ENCODE results near the gene SCGB1C2. TPM values are rescaled to one million over a fixed set of nuclear protein-coding genes. Genes with fewer than 3 reads are reported as not detected.

Gene SCGB1C2
- total RNA-seq, 3 donors from 2014 or later (not counting 1 experiment from before 2014, with no cell fraction given), result not detected

DNA sequence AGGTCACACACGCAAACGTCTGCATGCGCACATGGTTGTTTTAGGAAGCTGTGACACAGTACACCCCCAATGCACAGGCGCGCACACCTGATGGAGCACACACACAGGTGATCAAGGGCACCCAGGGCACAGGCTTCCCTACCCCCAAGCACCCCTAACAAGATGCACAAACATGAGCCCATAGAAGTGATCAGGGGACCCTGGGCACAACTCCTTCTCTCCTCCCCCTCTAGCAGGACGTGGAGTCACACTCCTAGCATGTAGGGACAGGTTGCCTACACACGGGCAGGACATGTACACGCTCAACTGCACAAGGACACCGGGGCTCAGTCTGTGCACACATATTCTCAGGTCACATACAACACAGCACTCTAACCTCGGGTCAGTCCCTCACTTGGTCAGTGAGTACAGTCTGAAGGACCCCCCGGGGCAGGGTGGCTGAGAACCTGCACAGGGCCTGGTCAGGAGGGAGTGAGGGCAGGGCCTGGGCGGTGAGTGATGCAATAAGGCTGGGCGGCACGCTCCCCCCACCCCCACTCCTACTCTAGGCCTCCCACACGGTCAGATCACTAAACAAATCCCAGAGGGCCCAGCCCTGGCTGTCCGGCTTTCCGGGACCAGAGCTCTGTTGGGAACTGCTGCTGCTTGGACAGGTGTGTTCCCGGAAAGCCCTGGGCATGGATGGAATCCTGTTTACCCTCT lies 44.8 kb downstream of the SCGB1C2 start:
- no peak for DNase-seq
- Mint-ChIP-seq H3K9me3 (no peaks in the 10 kb centered on the region), H3K4me1 (no peaks in the 10 kb centered on the region), H3K27me3 (ENCODE audit: low read depth in 2 of 2) (peaks cover 44 to 60% of the 10 kb centered on the region in 2 donors), H3K4me3 (peak overlapping the region; percentile 65), H3K27ac (no peak overlapping the region), H3K36me3 (no peaks in the 10 kb centered on the region)
- 82% methylated on average over 18 of the region's 18 CpGs for WGBS (ENCODE audit: insufficient coverage)
- no peaks in the 10 kb centered on the region for H3K9me3 ChIP-seq (ENCODE audit: control insufficient read depth, insufficient read depth, low read length)
- H3K4me1 ChIP-seq (ENCODE audit: control insufficient read depth, insufficient read depth, low read length), result peaks cover 3% of the 10 kb centered on the region
- TF ChIP-seq, protein P1, sequence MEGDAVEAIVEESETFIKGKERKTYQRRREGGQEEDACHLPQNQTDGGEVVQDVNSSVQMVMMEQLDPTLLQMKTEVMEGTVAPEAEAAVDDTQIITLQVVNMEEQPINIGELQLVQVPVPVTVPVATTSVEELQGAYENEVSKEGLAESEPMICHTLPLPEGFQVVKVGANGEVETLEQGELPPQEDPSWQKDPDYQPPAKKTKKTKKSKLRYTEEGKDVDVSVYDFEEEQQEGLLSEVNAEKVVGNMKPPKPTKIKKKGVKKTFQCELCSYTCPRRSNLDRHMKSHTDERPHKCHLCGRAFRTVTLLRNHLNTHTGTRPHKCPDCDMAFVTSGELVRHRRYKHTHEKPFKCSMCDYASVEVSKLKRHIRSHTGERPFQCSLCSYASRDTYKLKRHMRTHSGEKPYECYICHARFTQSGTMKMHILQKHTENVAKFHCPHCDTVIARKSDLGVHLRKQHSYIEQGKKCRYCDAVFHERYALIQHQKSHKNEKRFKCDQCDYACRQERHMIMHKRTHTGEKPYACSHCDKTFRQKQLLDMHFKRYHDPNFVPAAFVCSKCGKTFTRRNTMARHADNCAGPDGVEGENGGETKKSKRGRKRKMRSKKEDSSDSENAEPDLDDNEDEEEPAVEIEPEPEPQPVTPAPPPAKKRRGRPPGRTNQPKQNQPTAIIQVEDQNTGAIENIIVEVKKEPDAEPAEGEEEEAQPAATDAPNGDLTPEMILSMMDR (IDR thresholded peaks at IDR 0.05), result no peak
- H3K4me3 ChIP-seq (ENCODE audit: low read length), result no peak overlapping the region
- intact Hi-C loops (cut with micrococcal nuclease), result no loop called here
- no peak overlapping the region for H3K27ac ChIP-seq (ENCODE audit: low read length)
- H3K36me3 ChIP-seq (ENCODE audit: control insufficient read depth, insufficient read depth, low read length), result no peaks in the 10 kb centered on the region
- ATAC-seq, result no peak
- peaks cover 15% of the 10 kb centered on the region for H3K27me3 ChIP-seq (ENCODE audit: control insufficient read depth, insufficient read depth, low read length)

DNA sequence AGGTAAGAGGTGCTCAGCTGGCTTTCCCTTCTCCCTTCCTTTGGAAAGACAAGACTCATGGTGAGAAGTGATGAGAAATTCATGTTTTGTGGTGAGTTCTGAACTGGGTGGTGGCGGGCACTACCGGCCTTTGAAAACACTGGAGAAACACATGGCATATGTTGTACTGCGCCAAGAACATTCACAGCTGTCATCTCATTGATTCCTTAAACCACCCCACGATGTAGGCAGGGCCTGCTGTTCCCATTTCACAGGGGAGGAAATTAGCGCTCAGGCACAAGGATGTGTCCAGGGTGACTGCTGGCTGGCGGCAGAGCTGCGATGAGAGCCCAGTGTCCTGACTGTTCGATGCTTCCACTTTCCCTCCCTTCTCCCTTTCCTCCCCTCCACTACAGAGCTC lies 45.7 kb downstream of the SCGB1C2 start:
- H3K4me3 ChIP-seq (ENCODE audit: low read length), result no peak overlapping the region
- Mint-ChIP-seq H3K36me3 (no peaks in the 10 kb centered on the region), H3K27me3 (ENCODE audit: low read depth in 2 of 2) (peaks cover 44 to 52% of the 10 kb centered on the region in 2 donors), H3K4me1 (no peaks in the 10 kb centered on the region), H3K9me3 (no peaks in the 10 kb centered on the region), H3K27ac (no peak overlapping the region), H3K4me3 (no peak overlapping the region)
- ATAC-seq (no peak), DNase-seq (no peak)
- no peaks in the 10 kb centered on the region for H3K36me3 ChIP-seq (ENCODE audit: control insufficient read depth, insufficient read depth, low read length)
- TF ChIP-seq, protein P1 (IDR thresholded peaks at IDR 0.05), result no peak
- intact Hi-C loops (cut with micrococcal nuclease), result no loop called here
- no peak overlapping the region for H3K27ac ChIP-seq (ENCODE audit: low read length)
- WGBS (ENCODE audit: insufficient coverage), result 89% methylated on average over 8 of the region's 8 CpGs
- no peaks in the 10 kb centered on the region for H3K9me3 ChIP-seq (ENCODE audit: control insufficient read depth, insufficient read depth, low read length)
- H3K27me3 ChIP-seq (ENCODE audit: control insufficient read depth, insufficient read depth, low read length), result peaks cover 15% of the 10 kb centered on the region
- H3K4me1 ChIP-seq (ENCODE audit: control insufficient read depth, insufficient read depth, low read length), result peaks cover 3% of the 10 kb centered on the region

DNA sequence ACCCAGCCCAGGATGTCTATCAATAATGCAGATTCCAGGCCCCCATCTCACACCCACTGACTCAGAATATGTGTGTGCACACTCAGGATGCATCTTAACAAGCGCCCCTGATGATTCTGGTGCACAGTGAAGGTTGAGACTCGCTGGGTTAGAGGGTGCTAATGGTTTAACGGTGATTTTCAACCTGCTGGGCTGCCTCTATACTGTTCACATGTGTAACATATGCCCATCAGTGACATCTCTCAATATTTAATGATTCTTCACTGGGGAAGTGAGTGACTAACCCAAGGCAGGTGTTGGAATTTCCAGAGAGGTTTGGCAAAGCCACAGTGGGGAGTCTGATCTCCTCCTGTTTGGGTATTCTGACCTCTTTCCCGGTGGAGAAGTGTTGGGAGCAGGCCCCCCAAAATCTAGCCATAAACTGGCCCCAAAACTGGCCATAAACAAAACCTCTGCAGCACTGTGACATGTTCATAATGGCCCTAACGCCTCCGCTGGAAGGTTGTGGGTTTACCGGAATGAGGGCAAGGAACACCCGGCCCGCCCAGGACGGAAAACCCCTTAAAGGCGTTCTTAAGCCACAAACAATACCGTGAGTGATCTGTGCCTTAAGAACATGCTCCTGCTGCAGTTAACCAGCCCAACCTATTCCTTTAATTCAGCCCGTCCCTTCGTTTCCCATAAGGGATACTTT lies 48.2 kb downstream of the SCGB1C2 start:
- Mint-ChIP-seq H3K4me1 (no peaks in the 10 kb centered on the region), H3K27me3 (ENCODE audit: low read depth in 2 of 2) (peaks cover 38 to 47% of the 10 kb centered on the region in 2 donors), H3K36me3 (no peaks in the 10 kb centered on the region), H3K4me3 (no peak overlapping the region), H3K27ac (no peak overlapping the region), H3K9me3 (peaks cover 0 to 4% of the 10 kb centered on the region in 2 donors)
- intact Hi-C loops (cut with micrococcal nuclease), result no loop called here
- Histone ChIP-seq H3K9me3 (ENCODE audit: control insufficient read depth, insufficient read depth, low read length) (no peaks in the 10 kb centered on the region), H3K27ac (ENCODE audit: low read length) (no peak overlapping the region), H3K4me1 (ENCODE audit: control insufficient read depth, insufficient read depth, low read length) (peaks cover 3% of the 10 kb centered on the region), H3K4me3 (ENCODE audit: low read length) (no peak overlapping the region), H3K27me3 (ENCODE audit: control insufficient read depth, insufficient read depth, low read length) (peaks cover 9% of the 10 kb centered on the region), H3K36me3 (ENCODE audit: control insufficient read depth, insufficient read depth, low read length) (no peaks in the 10 kb centered on the region)
- DNase-seq (peak in 1 of 2 donors; percentile 40), ATAC-seq (no peak)
- 62% methylated on average over 14 of the region's 14 CpGs for WGBS (ENCODE audit: insufficient coverage)
- TF ChIP-seq, protein P1 (IDR thresholded peaks at IDR 0.05), result no peak
